GM12878 (cell line): Measurements from ENCODE around the gene BMP8B. TPM values are rescaled to one million over a fixed set of nuclear protein-coding genes. Genes with fewer than 3 reads are reported as not detected.

Source experiments
- ATAC-seq: fragments of 200-7000 bp; cut with Tn5 transposase; 3 replicates; pipeline ENCODE4 v1.9.1; 2020; ENCODE audit warnings: mild to moderate bottlenecking, moderate library complexity
- BruUV-seq: library from RNA; stranded (reverse); fragments of 400-500 nt; replicated peaks from 2 replicates; lab custom pipeline; 2021; lab: Mats Ljungman, UMichigan
- CTCF ChIA-PET: fragments of 300-600 bp; sonication (Branson Sonifier 250); formaldehyde crosslinking; extraction: SDS; loops from one replicate; lab custom pipeline; 2021; ENCODE audit warnings: inconsistent platforms; lab: Yijun Ruan, JAX
- POLR2A ChIA-PET: fragments of 350-600 bp; formaldehyde crosslinking; extraction: SDS; loops from one replicate; lab custom pipeline; 2021; ENCODE audit warnings: inconsistent platforms; lab: Charles Lee
- RAD21 ChIA-PET: fragments of 300-600 bp; sonication (Branson Sonifier 250); formaldehyde crosslinking; loops from one replicate; lab custom pipeline; 2023; ENCODE audit warnings: antibody characterized with exemption; ENCODE audit not compliant: unreplicated experiment; lab: Charles Lee
- SMC1A ChIA-PET: fragments of 300-600 bp; sonication (Branson Sonifier 250); formaldehyde crosslinking; loops from one replicate; lab custom pipeline; 2023; ENCODE audit not compliant: unreplicated experiment, uncharacterized antibody; lab: Charles Lee
- DNase-seq: peaks from one replicate; pipeline ENCODE4 v3.0.0-alpha.2; 2011; ENCODE audit warnings: low read depth, low spot score
- FAIRE-seq: peaks from 3 replicates; lab custom pipeline; 2011; peaks lifted over from hg19 to GRCh38; lab: Jason Lieb, UNC
- H2AFZ ChIP-seq: 2 replicates; pipeline ENCODE4 v1.6.0; 2011; ENCODE audit warnings: low read depth, low read length, control low read depth; ENCODE audit not compliant: control insufficient read depth
- H3K27ac ChIP-seq: 2 replicates; pipeline ENCODE4 v1.5.1; 2011; ENCODE audit warnings: control low read depth; ENCODE audit not compliant: control insufficient read depth, insufficient read depth
- H3K27me3 ChIP-seq, 2 experiments: replicated peaks in 1 of 2; 2 replicates each; pipeline versions ENCODE4 v1.6.0 to v1.6.1; 2011; ENCODE audit warnings: low read length in 1 of 2; ENCODE audit not compliant: control insufficient read depth in 2 of 2, insufficient read depth in 2 of 2
- H3K36me3 ChIP-seq, 2 experiments: 2 replicates each; pipeline ENCODE4 v1.5.1; 2011; ENCODE audit warnings: low read length in 1 of 2; ENCODE audit not compliant: control insufficient read depth in 2 of 2, insufficient read depth in 2 of 2
- H3K4me1 ChIP-seq: 2 replicates; pipeline ENCODE4 v1.6.1; 2011; ENCODE audit warnings: mild to moderate bottlenecking, low read length, moderate library complexity, mixed read lengths; ENCODE audit not compliant: control insufficient read depth, insufficient read depth
- H3K4me2 ChIP-seq: 2 replicates; pipeline ENCODE4 v1.6.0; 2011; ENCODE audit warnings: control low read depth; ENCODE audit not compliant: control insufficient read depth, insufficient read depth
- H3K4me3 ChIP-seq: fragments of 200-600 bp; sonication (generic); 2 replicates; pipeline ENCODE4 v1.5.1; 2016
- H3K79me2 ChIP-seq: 2 replicates; pipeline ENCODE4 v1.6.0; 2011; ENCODE audit warnings: low read length; ENCODE audit not compliant: control insufficient read depth, insufficient read depth
- H3K9ac ChIP-seq: 2 replicates; pipeline ENCODE4 v1.8.0; 2011; ENCODE audit warnings: low read length, control low read depth, mixed read lengths; ENCODE audit not compliant: control insufficient read depth, insufficient read depth
- H3K9me3 ChIP-seq: replicated peaks from 3 replicates; pipeline ENCODE4 v1.5.1; 2011; ENCODE audit warnings: mild to moderate bottlenecking, low read length; ENCODE audit not compliant: control insufficient read depth, insufficient read depth
- H4K20me1 ChIP-seq: 2 replicates; pipeline ENCODE4 v1.6.0; 2011; ENCODE audit not compliant: control insufficient read depth, insufficient read depth
- ASH2L ChIP-seq: fragments of 300-600, 200-600 bp; sonication (generic); IDR thresholded peaks from 2 replicates; pipeline ENCODE4 v1.6.1; 2017; ENCODE audit warnings: low read depth, mild to moderate bottlenecking, borderline replicate concordance
- ATF3 ChIP-seq: IDR thresholded peaks from 2 replicates; pipeline ENCODE4 v1.6.1; 2011; ENCODE audit warnings: low read depth, mild to moderate bottlenecking, low read length, moderate library complexity, borderline replicate concordance; ENCODE audit errors: extremely low read depth
- CHD1 ChIP-seq: IDR thresholded peaks from 2 replicates; pipeline ENCODE4 v1.6.1; 2012; ENCODE audit warnings: low read depth, low read length, improper control_type of control experiment
- EZH2 ChIP-seq: IDR thresholded peaks from 2 replicates; pipeline ENCODE4 v1.6.1; 2012; ENCODE audit warnings: low read depth, mild to moderate bottlenecking, control low read depth, inconsistent platforms, low read length, borderline replicate concordance; ENCODE audit not compliant: control insufficient read depth
- HCFC1 ChIP-seq: fragments of 150-350 bp; IDR thresholded peaks from 2 replicates; pipeline ENCODE4 v1.6.1; 2014; ENCODE audit warnings: low read length
- HSF1 ChIP-seq: fragments of 150-350 bp; IDR thresholded peaks from 2 replicates; pipeline ENCODE4 v1.6.1; 2014; ENCODE audit warnings: mild to moderate bottlenecking, low read depth, low read length
- MEF2B ChIP-seq: fragments of 450-650 bp; IDR thresholded peaks from 2 replicates; pipeline ENCODE4 v1.6.1; 2018; ENCODE audit warnings: mild to moderate bottlenecking, moderate library complexity; ENCODE audit not compliant: partially characterized antibody, poor library complexity, severe bottlenecking
- MXI1 ChIP-seq: fragments of 150-350 bp; IDR thresholded peaks from 2 replicates; pipeline ENCODE4 v1.6.1; 2011; ENCODE audit warnings: low read depth, mild to moderate bottlenecking, inconsistent platforms, low read length, improper control_type of control experiment
- NFYB ChIP-seq: IDR thresholded peaks from 2 replicates; pipeline ENCODE4 v1.6.1; 2011; ENCODE audit warnings: low read depth, mild to moderate bottlenecking, low read length, improper control_type of control experiment, moderate library complexity; ENCODE audit not compliant: insufficient read depth
- SUPT20H ChIP-seq: IDR thresholded peaks from 2 replicates; pipeline ENCODE4 v1.6.1; 2011; ENCODE audit warnings: low read depth, mild to moderate bottlenecking, low read length, moderate library complexity, borderline replicate concordance; ENCODE audit not compliant: control insufficient read depth
- ZBTB11 ChIP-seq: fragments of 450-650 bp; formaldehyde crosslinking; IDR thresholded peaks from 2 replicates; pipeline ENCODE4 v1.5.0; 2022; ENCODE audit warnings: mild to moderate bottlenecking, missing genetic modification characterization
- WGBS: methylation state at CpG from one replicate; pipeline ENCODE4 v1.1.6; 2016; ENCODE audit warnings: low lambda C conversion rate; ENCODE audit not compliant: insufficient replicate concordance, insufficient coverage; ENCODE audit errors: missing lambda C conversion rate; 5-methylcytosine and 5-hydroxymethylcytosine counted together
- in situ Hi-C: fragments of 300-500 bp; cut with MboI; formaldehyde crosslinking; loops from 9 replicates; pipeline ENCODE4 v1.14.3; 2018; ENCODE audit warnings: mixed read lengths
- intact Hi-C: fragments of 100-400 bp; cut with micrococcal nuclease; formaldehyde crosslinking; loops from one replicate; pipeline ENCODE4 v1.14.2; 2022; ENCODE audit not compliant: unreplicated experiment
- polyA plus RNA-seq, 11 experiments: library from polyadenylated mRNA; depleted of rRNA in 4 of 11; unstranded in 6 of 11; stranded (reverse) in 5 of 11; fragments of >200 nt; fragmentation: Nextera tagmentation in 4 of 11; fragmentation: Illumina TruSeq in 1 of 11; extraction: Ambion mirVana in 4 of 11; extraction: Trizol in 1 of 11; gene quantifications; 1 replicate in 1 of 11; 2 replicates in 10 of 11; pipeline versions ENCODE4 v1.2.1 to v1.2.3, GENCODE V29; 2011 to 2016; ENCODE audit warnings: inconsistent platforms in 2 of 11, missing spikeins in 2 of 11, low read depth in 1 of 11
- total RNA-seq, 4 experiments: library from RNA; depleted of rRNA in 3 of 4; stranded (reverse); fragments of >200 nt in 3 of 4; fragmentation: Illumina TruSeq in 1 of 4; extraction: Trizol in 1 of 4; gene quantifications; 2 replicates each; pipeline versions ENCODE4 v1.2.1 to v1.2.3, GENCODE V29; 2013 to 2021

BMP8B gene
- total and polyA plus RNA-seq, 10 of the 15 experiments (the other 5 are each of a cell fraction or from before 2014, with no cell fraction given), result 0.09 to 1.2 (median 0.52) TPM

- TF ChIP-seq ZBTB11 (CRISPR knock-in tag) (no peak), MXI1 (no peak), HCFC1 (no peak)
- TF ChIP-seq, all 136 proteins: peak for 0
Measured at GRCh38 chr1:39835935-39836594, 47.4 kb upstream of the BMP8B start (continued).

GRCh38 chr1:39835110-39835509, 46.4 kb upstream of the BMP8B start:
- peaks cover 0 to 14% of the 10 kb centered on the region in 2 experiments for H3K36me3 ChIP-seq
- no peak overlapping the region for H3K9ac ChIP-seq
- CTCF ChIA-PET, result interaction anchor here (0.6 to 1.7 kb wide), 3 partner anchors 18 to 140 kb away, joined by 3 to 6 read pairs (median 4); no protein-coding TSS in a partner anchor
- H4K20me1 ChIP-seq, result no peaks in the 10 kb centered on the region
- H3K4me2 ChIP-seq, result no peak overlapping the region
- intact Hi-C loops, result no loop called here
- SMC1A ChIA-PET, result interaction anchor here (1.0 to 1.8 kb wide), 2 partner anchors 12 to 139 kb away, joined by 3 to 9 read pairs; no protein-coding TSS in a partner anchor
- H3K9me3 ChIP-seq, result no peaks in the 10 kb centered on the region
- RAD21 ChIA-PET, result no interaction called here
- H3K79me2 ChIP-seq, result no peaks in the 10 kb centered on the region
- BruUV-seq, result no TSS peak
- no peaks in the 10 kb centered on the region for H3K27me3 ChIP-seq
- ATAC-seq (no peak), FAIRE-seq (no peak), DNase-seq (no peak)
- WGBS, result 100% methylated on average over 2 of the region's 2 CpGs
- H2AFZ ChIP-seq, result no peak overlapping the region
- in situ Hi-C loops, result no loop called here
- no peak overlapping the region for H3K27ac ChIP-seq
- H3K4me1 ChIP-seq, result no peaks in the 10 kb centered on the region
- POLR2A ChIA-PET, result interaction anchor here (2.1 kb wide), 1 partner anchor 10 kb away, joined by 7 read pairs; no protein-coding TSS in a partner anchor
- no peak overlapping the region for H3K4me3 ChIP-seq
- TF ChIP-seq ATF3 (no peak), CHD1 (no peak), ZBTB11 (CRISPR knock-in tag) (no peak), HSF1 (no peak), MEF2B (no peak), EZH2 (no peak), NFYB (no peak), SUPT20H (no peak), ASH2L (no peak)
